ENCODE measurements around the gene DMWD.
"Not testable (repeated sequence)": the region's sequence is repeated elsewhere in the genome, so short reads cannot be mapped to it uniquely, and the experiment has no call there.

The DMWD gene

GRCh38 chr19:45816236-45817009 lies 23.8 kb upstream of the DMWD start:
- no peak for DNase-seq

DNA sequence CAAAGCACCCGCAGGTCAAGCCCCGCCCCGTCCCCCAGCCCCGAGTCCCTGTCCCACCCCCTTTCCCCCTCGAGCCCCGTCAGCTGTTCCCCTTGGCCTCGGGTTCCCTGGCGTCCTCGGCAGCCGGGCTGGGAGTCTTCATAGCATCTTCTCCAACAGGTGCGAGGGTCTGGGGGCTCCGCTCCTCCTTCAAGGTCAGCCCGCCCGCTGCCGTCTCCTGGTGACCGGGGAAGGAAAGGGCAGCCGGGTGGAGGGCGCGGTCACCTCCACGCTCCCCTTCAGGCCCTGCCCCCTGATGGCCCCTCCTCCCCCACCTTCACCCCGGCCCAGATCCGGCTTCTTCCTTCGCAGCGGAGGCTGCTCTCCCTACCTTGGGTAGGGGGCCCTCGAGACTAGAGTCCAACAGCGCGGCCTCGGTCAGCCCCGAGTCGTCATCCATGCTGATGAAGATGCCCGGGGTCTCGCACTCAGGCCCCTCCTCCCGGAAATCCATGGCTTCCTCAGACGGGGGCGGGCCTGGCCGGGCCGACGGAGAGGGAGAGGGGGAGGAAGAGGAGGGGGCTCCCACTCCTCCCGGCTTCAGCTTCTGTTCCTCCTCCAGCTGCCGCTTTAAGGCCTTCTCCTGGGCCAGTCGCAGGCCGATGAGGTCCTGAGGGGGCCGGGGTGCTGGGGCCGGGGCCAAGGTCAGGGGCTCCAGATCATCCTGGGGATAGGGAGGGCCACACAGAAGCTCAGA lies 23.0 kb upstream of the DMWD start:
- DNase-seq, result no peak

- no peak for DNase-seq
These were observed 22.3 kb upstream of the DMWD start, which contains the start of gene RSPH6A for GRCh38 chr19:45814851-45815480. RSPH6A (minus strand) TSS chr19:45815308; CDS start chr19:45815176, 132 bp downstream.

- DNase-seq, result no peak
These were observed 21.6 kb upstream of the DMWD start for GRCh38 chr19:45814166-45814780.

GRCh38 chr19:45812297-45812696 lies 19.7 kb upstream of the DMWD start:
- DNase-seq, result no peak

- DNase-seq, result peak in 1 of 5 experiments; percentile 25
These were observed 17.1 kb upstream of the DMWD start for GRCh38 chr19:45809643-45810159.

GRCh38 chr19:45805719-45806118 lies 13.1 kb upstream of the DMWD start:
- DNase-seq, result no peak

DNA sequence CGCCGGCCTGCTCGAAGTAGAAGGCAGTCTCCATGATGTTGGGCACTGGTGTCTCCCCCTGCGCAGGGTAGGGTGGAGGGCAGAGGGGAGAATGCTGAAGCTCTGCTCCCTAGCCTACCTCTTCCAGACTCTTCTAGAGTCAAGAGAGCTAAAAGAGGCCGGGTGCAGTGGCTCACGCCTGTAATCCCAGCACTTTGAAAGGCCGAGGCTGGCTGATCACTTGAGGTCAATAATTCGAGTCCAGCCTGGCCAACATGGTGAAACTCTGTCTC lies 12.2 kb upstream of the DMWD start:
- no peak for DNase-seq

GRCh38 chr19:45804140-45804958 lies 11.7 kb upstream of the DMWD start:
- no peak for DNase-seq

DNA sequence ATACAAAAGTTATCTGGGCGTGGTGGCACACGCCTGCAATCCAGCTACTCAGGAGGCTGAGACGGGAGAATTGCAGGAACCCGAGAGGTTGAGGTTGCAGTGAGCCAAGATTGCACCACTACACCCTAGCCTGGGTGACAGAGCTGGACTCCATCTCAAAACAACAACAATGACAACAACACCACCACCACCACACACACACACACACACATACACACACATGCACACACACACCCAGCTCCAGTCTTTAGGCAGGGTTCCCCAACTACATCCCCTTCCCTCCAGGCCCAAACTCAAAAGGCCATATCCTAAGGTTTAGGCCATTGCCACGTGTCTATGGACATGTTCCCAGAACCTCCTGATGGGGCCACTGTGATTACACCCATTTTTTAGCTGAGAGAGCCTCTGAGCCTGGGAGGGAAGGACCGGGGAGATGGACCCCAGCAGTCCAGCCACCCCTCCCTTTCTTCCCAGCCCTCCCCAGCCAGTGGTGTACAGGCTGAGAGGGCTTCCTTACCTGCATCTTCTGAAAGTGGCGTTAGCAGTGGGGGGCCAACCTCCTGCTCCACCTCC lies 9.0 kb upstream of the DMWD start:
- no peak for DNase-seq

- DNase-seq, result no peak
These were observed 7.5 kb upstream of the DMWD start for GRCh38 chr19:45800070-45800553.

DNA sequence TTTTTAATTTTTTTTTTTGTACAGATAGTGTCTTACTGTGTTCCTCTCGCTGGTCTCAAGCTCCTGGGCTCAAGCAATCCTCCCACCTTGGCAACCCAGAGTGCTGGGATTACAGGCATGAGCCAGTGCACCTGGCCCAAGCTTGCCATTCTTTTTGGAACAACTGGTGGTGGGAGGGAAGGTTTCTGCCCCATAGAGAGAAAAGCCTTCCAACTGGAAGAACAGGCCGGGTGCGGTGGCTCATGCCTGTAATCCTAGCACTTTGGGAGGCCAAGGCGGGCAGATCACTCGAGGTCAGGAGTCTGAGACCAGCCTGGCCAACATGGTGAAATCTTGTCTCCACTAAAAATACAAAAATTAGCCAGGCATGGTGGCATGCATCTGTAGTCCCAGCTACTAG lies 6.9 kb upstream of the DMWD start:
- DNase-seq, result not testable (repeated sequence)

DNA sequence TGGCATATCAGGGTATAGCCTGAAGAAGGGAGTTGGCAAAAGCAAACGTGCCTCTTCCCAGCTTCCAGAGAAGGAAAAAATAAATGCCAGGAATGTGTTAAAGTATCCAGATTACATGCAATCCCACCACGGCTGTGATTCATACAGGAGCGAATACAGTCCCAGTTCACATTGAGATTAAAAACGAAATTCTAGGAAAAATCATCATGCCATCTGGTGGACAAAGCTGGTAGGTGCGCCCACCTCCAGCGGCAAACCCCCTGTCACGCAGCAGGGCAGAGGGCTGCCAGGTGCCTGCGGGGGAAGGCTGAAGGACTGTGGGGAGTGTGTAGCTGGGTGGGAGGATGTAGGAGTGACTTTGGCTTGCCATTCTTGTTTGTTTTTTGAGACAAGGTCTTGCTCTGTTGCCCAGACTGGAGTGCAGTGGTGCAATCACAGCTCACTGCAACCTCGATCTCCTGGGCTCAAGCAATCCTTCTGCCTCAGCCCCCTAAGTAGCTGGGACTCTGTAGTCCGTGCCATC lies 6.4 kb upstream of the DMWD start:
- DNase-seq, result peak; percentile 26 to 54 (median 48)

- DNase-seq, result no peak
These were observed 2.0 kb upstream of the DMWD start for GRCh38 chr19:45794627-45795026.

- no peak for DNase-seq
These were observed 1.2 kb upstream of the DMWD start for GRCh38 chr19:45793876-45794275.

DNA sequence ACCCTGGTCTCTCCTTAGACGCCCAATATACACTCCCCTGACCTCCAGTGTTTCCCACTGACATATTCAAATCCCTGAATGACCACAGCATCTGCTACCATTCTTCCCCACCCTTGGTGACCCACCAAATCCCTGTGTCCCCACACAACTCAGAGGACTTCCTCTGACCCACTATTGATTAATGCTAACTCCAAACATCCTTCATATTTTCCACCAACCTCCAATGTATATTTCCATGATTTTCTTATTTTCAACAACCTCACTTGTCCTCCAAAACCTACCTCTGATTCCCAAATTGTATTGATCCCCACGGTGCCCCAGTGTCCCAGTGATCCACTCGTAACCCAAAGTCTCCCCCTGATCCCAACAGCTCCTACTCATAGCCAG lies 526 bp upstream of the DMWD start:
- no peak for DNase-seq

- no peak for DNase-seq
These were observed 738 bp downstream of the DMWD start for GRCh38 chr19:45791744-45792469.

DNA sequence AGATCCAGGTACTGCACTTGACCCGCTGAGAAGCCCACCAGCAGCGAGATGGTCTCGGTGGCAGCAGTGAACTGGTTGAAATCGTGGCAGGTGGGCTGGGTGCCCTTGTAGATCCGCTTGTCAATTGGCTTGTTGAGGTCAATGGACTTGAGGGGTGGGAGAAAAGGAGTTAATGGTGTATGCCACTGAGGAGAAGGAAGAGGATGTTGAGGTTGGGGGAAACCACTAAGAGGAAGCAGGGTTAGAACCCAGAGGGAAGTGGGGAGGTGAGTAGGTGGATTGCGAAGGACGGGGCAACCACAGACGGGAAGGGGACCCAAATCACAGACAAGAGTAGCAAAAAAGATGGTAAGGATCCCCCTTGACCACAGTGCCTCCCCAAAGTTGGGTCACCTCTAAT lies 1.7 kb downstream of the DMWD start:
- DNase-seq, result peak in 2 of 5 experiments; percentile 69 to 75

DNA sequence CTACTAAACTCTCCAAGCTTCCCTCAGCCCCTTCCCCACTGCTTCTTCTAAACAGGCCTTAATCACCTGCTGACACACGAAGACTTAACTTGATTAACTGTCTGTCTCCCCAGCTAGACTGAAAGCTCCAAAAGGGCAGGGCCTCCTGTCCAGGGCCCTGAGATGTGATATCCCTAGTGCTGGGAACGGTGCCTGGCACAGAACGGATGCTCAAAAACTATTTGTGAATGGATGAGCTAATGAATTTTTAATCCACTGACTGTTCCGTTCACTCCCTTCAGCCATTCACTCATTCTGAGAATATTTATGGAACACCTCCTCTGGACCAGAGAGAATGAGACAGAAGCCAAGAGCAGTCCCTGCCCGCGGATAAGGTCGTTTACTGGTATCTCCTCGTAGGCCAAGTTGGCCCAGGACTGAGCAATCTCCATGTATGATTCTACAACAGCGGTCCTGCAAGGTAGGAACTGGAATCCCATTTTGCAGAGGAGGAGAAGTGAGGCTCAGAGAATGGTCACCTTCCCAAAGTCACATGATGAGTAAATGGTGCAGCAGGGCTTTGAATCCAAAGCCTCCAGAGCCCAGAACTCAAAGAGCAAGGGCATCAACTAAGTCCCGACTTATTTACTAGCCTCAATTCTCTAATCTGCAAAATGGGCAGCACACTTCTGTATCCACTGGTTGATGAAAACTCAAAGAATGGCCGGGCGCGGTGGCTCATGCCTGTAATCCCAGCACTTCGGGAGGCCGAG lies 3.4 kb downstream of the DMWD start:
- DNase-seq, result no peak

- no peak for DNase-seq
These were observed 6.1 kb downstream of the DMWD start for GRCh38 chr19:45786533-45786894.
